8988T (cell line): Measurements from ENCODE around the gene SCMH1.

Source experiments
- DNase-seq: peaks from one replicate; pipeline ENCODE4 v3.0.0; 2011

SCMH1 gene

GRCh38 chr1:41021526-41022308, 220.4 kb downstream of the SCMH1 start, which contains the start of gene SLFNL1:
Gene SLFNL1 (minus strand): TSS chr1:41021725. CDS start chr1:41020660, 1,065 bp downstream.
- no peak for DNase-seq

- DNase-seq: no peak
Observed at GRCh38 chr1:41020654-41021053, 221.5 kb downstream of the SCMH1 start.

- no peak for DNase-seq
Observed at GRCh38 chr1:41020109-41020576, 222.0 kb downstream of the SCMH1 start.

GRCh38 chr1:41019353-41019745, 222.8 kb downstream of the SCMH1 start:
- no peak for DNase-seq

- no peak for DNase-seq
Observed at GRCh38 chr1:41018018-41018410, 224.1 kb downstream of the SCMH1 start.

- DNase-seq: no peak
Observed at GRCh38 chr1:41017141-41018017, 224.7 kb downstream of the SCMH1 start.

GRCh38 chr1:41015897-41016470, 226.1 kb downstream of the SCMH1 start:
- no peak for DNase-seq

- no peak for DNase-seq
Observed at GRCh38 chr1:41015281-41015896, 226.7 kb downstream of the SCMH1 start.

GRCh38 chr1:41014871-41015270, 227.2 kb downstream of the SCMH1 start:
- no peak for DNase-seq

GRCh38 chr1:41013796-41014195, 228.3 kb downstream of the SCMH1 start:
- no peak for DNase-seq

- DNase-seq: no peak
Observed at GRCh38 chr1:41013024-41013423, 229.1 kb downstream of the SCMH1 start.

- DNase-seq: no peak
Observed at GRCh38 chr1:41010345-41010744, 231.8 kb downstream of the SCMH1 start.

- DNase-seq: no peak
Observed at GRCh38 chr1:41009466-41009865, 232.6 kb downstream of the SCMH1 start.

GRCh38 chr1:41006942-41007865, 234.9 kb downstream of the SCMH1 start:
- DNase-seq: no peak

- DNase-seq: no peak
Observed at GRCh38 chr1:41005876-41006275, 236.2 kb downstream of the SCMH1 start.

GRCh38 chr1:41003640-41004220, 238.4 kb downstream of the SCMH1 start:
- DNase-seq: no peak

- DNase-seq: no peak
Observed at GRCh38 chr1:41003127-41003639, 238.9 kb downstream of the SCMH1 start.

- no peak for DNase-seq
Observed at GRCh38 chr1:40998668-40999067, 243.4 kb downstream of the SCMH1 start.

- no peak for DNase-seq
Observed at GRCh38 chr1:40997096-40997495, 245.0 kb downstream of the SCMH1 start.

GRCh38 chr1:40989066-40989465, 253.0 kb downstream of the SCMH1 start:
- no peak for DNase-seq

GRCh38 chr1:40988280-40988679, 253.8 kb downstream of the SCMH1 start:
- DNase-seq: no peak
